Pancreas (tissue), 10 donors: Measurements from ENCODE around the gene APBB2. TPM values are rescaled to one million over a fixed set of nuclear protein-coding genes. Genes with fewer than 3 reads are reported as not detected.
A peak's percentile ranks its signal among the peaks of the same experiment; 100 is the strongest.
"Not testable (repeated sequence)": the region's sequence is repeated elsewhere in the genome, so short reads cannot be mapped to it uniquely, and the experiment has no call there.

Experiments used
- ATAC-seq, 4 donors: fragments of 200-7000 bp; cut with Tn5 transposase; one replicate each; pipeline versions ENCODE4 v1.8.0 to v1.9.1; 2020; ENCODE audit warnings: mild to moderate bottlenecking in 4 of 4, moderate library complexity in 4 of 4
- DNase-seq, 6 donors: peaks; one replicate each; pipeline ENCODE4 v3.0.0-alpha.2; 2020
- FAIRE-seq: peaks from 2 replicates; lab custom pipeline; 2012; peaks lifted over from hg19 to GRCh38; lab: Jason Lieb, UNC
- H3K27ac ChIP-seq, 4 donors: fragments of 200-600 bp; sonication (generic); 1 replicate in 3 of 4; 2 replicates in 1 of 4; pipeline versions ENCODE4 v1.5.0 to v1.8.0; 2020
- H3K27me3 ChIP-seq, 4 donors: fragments of 200-600 bp; one replicate each; pipeline ENCODE4 v1.8.0; 2021
- H3K36me3 ChIP-seq, 3 donors: fragments of 200-600 bp; sonication (generic) in 1 of 3; one replicate each; pipeline versions ENCODE4 v1.5.0 to v1.8.0; 2020 to 2021
- H3K4me1 ChIP-seq, 3 donors: fragments of 200-600 bp; one replicate each; pipeline ENCODE4 v1.8.0; 2021
- H3K4me3 ChIP-seq, 4 donors: fragments of 200-600 bp; sonication (generic) in 2 of 4; one replicate each; pipeline versions ENCODE4 v1.5.0 to v1.8.0; 2020 to 2021
- H3K9me3 ChIP-seq, 4 donors: fragments of 200-600 bp; one replicate each; pipeline ENCODE4 v1.8.0; 2021
- WGBS, 2 donors: extraction: QIAGEN DNeasy Blood & Tissue Kit; methylation state at CpG; one replicate each; pipeline ENCODE4 v1.1.7; 2013; 5-methylcytosine and 5-hydroxymethylcytosine counted together
- intact Hi-C, 3 donors: fragments of 100-400 bp; cut with DNase I; formaldehyde crosslinking; loops; one replicate each; pipeline versions ENCODE4 v1.11.1 to v1.14.2; 2022
- polyA plus RNA-seq, 2 donors: library from polyadenylated mRNA; stranded (reverse); fragments of 200-250 nt; gene quantifications; one replicate each; pipeline ENCODE4 v1.2.3, GENCODE V29; 2013
- total RNA-seq, 6 donors: library from RNA; stranded (reverse); fragmentation: NEBNext Ultra II Directional in 4 of 6; extraction: Animal tissue kit (Norgen Biotek cat#: 25700) in 4 of 6; gene quantifications; one replicate each; pipeline versions ENCODE4 v1.2.1 to v1.2.4, GENCODE V29; 2021 to 2023
- TF ChIP-seq, protein P1 (sequence below), 4 donors: fragments of 200-600 bp; sonication (generic) in 3 of 4; IDR thresholded peaks; one replicate each; pipeline versions ENCODE4 v1.5.0 to v1.8.0; 2021; ENCODE audit warnings: antibody characterized with exemption in 4 of 4
- donor health status: healthy with polysubstance abuse.
- donor health status: DM: no; HTN: no; CAD: no; lungs with moderate emphysema.
- donor health status: DM: no; HTN: no; CAD: no.
- donor health status: control.
- donor health status: control.
- donor health status: Bipolar disorder and iron deficiency.
- donor health status: DM: yes; HTN: yes; CAD: no.
- donor health status: DM: no; HTN: no; CAD: no.
- donor health status: DM: no; HTN: no; CAD: no.
- donor health status: DM: yes; HTN: yes; CAD: no.

APBB2 gene
- total and polyA plus RNA-seq, 8 donors, result 9.1 to 21.6 (median 11.5) TPM

DNA sequence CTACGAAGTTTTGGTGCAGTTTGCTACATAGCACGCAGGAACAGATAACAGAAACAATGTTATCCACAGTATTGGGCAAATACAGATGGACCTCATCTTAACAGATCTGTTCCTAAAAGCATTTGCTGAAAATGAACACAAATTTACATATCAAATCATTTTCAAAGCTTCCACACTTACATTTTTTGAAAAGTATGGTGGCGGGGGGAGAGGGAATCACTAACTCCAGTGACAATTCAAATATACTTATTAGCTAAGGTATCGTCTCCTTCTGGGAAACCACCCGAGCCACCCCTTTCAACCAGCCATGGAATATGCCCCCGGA lies 289.6 kb downstream of the APBB2 start:
- Histone ChIP-seq H3K36me3 (no peaks in the 10 kb centered on the region), H3K9me3 (no peaks in the 10 kb centered on the region), H3K27me3 (no peaks in the 10 kb centered on the region), H3K4me1 (peaks cover 0 to 10% (median 6%) of the 10 kb centered on the region in 3 donors), H3K27ac (no peak overlapping the region), H3K4me3 (no peak overlapping the region)
- intact Hi-C loops, result loop anchor here in 2 of 3 donors (5.0 to 10.0 kb wide), 2 partner anchors 288 to 290 kb away; partner anchors contain the start of gene APBB2 (in 2 of the 2)
- TF ChIP-seq, protein P1, sequence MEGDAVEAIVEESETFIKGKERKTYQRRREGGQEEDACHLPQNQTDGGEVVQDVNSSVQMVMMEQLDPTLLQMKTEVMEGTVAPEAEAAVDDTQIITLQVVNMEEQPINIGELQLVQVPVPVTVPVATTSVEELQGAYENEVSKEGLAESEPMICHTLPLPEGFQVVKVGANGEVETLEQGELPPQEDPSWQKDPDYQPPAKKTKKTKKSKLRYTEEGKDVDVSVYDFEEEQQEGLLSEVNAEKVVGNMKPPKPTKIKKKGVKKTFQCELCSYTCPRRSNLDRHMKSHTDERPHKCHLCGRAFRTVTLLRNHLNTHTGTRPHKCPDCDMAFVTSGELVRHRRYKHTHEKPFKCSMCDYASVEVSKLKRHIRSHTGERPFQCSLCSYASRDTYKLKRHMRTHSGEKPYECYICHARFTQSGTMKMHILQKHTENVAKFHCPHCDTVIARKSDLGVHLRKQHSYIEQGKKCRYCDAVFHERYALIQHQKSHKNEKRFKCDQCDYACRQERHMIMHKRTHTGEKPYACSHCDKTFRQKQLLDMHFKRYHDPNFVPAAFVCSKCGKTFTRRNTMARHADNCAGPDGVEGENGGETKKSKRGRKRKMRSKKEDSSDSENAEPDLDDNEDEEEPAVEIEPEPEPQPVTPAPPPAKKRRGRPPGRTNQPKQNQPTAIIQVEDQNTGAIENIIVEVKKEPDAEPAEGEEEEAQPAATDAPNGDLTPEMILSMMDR (IDR thresholded peaks at IDR 0.05), result peak in 1 of 4 donors; percentile 6
- no peak for ATAC-seq
- 75 to 77% methylated on average over 6 of the region's 6 CpGs for WGBS, 2 donors
- FAIRE-seq, result no peak
- no peak for DNase-seq

DNA sequence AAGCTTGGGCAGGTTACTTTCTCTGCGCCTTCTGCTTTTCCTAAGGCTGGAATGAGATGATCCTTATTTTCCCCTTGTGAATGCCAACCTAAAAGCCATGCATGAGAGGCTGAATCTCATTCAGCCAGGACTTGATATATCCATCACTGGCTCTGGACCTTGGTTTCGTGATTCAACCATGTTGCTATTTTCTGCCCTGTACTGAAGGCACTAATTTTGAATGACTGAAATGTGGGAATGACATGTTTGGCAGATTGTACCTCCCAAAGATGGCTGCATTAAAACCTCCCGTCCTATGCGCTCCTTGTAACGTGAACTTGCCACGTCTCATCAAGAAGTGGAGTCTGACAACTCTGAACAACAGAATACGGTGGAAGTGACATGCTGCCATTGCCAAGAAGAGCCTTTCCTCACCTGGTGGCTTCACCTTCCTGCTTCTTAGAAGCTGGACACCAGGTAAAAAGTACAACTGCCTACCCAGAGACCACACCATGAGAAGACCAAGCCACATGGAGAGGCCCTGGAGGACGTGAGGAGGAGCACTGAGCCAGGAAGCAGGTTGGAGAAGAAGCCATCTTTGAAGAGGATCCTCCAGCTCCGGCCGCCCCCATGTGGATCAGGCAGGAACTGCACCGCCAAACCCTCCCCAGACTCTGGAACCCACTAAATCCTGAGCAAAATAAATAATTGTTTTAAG lies 290.1 kb downstream of the APBB2 start:
- ATAC-seq (peak; percentile 55 to 77 (median 72)), FAIRE-seq (no peak), DNase-seq (peak in 5 of 6 donors; percentile 39 to 87 (median 62))
- peaks cover 0 to 10% (median 6%) of the 10 kb centered on the region in 3 donors for H3K4me1 ChIP-seq
- H3K9me3 ChIP-seq, result no peaks in the 10 kb centered on the region
- 78% methylated on average over 11 of the region's 11 CpGs for WGBS, 2 donors
- H3K36me3 ChIP-seq, result no peaks in the 10 kb centered on the region
- intact Hi-C loops, result loop anchor here in 1 of 3 donors (10.0 kb wide), 1 partner anchor 291 kb away; the partner anchor contains the start of gene APBB2
- H3K27me3 ChIP-seq, result no peaks in the 10 kb centered on the region
- H3K4me3 ChIP-seq, result no peak overlapping the region
- TF ChIP-seq, protein P1 (IDR thresholded peaks at IDR 0.05), result peak; percentile 63 to 75 (median 68)
- peak overlapping the region; percentile 3 to 71 (median 52) for H3K27ac ChIP-seq

DNA sequence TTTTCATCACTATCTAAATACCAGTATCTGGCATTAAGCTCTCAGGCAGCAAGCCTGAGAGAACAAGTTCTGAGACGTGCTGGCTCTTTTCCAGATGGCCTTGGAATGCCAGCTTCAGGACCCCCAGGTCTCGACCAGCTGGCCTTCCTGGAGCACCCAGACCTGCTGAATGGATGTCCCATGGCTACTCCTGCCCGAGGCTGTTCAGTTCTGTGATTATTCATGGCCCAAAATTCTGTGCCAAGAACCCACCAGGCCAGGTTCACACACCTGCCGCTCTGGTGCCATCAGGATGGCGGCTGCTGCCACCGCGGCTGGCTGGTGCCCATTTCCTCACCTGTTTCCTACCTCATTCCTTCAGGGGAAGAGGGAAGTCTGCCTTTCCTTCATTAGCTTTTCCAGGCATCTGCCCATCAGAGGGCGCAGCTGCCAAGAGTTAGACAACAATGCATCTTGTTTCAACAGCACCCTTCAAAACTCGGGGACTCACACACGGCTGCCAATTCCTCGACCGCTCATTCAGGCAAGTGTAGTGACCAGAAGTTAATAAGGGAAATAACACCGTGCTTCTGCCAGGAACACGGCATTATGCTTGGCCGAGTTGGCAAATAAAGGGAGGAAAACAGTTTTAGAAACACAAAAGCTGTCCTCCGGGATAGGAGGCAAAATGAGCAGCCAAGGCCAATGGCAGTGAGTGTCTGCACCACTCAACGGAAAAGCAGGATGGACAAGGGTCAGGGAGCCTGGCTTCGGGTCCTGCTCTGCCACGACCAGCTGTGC lies 290.8 kb downstream of the APBB2 start:
- no peak for FAIRE-seq
- 13 to 23% methylated on average over 19 of the region's 19 CpGs for WGBS, 2 donors
- TF ChIP-seq, protein P1 (IDR thresholded peaks at IDR 0.05), result no peak

DNA sequence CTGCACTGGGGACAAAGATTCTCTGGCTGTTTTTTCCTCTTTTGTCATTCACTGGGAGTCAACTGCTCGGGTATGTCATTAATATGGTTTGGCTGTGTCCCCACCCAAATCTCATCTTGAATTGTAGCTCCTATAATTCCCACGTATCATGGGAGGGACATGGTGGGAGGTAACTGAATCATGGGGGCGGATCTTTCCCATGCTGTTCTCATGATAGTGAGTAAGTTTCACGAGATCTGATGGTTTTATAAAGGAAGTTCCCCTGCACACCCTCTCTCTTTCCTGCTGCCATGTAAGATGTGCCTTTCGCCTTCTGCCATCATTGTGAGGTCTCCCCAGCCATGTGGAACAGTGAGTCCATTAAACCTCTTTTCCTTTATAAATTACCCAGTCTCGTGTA lies 294.4 kb downstream of the APBB2 start:
- DNase-seq, FAIRE-seq, H3K27ac ChIP-seq, ATAC-seq, H3K4me3 ChIP-seq, H3K9me3 ChIP-seq, H3K4me1 ChIP-seq, H3K36me3 ChIP-seq, H3K27me3 ChIP-seq: not testable (repeated sequence)
- intact Hi-C loops, result loop anchor here in 1 of 3 donors (10.0 kb wide), 1 partner anchor 295 kb away; the partner anchor contains the start of gene APBB2
- 93 to 95% methylated on average over 6 of the region's 6 CpGs for WGBS, 2 donors

More for the DNA sequence above, 290.8 kb downstream of the APBB2 start:
- intact Hi-C loops, result loop anchor here in 1 of 3 donors (10.0 kb wide), 1 partner anchor 291 kb away; the partner anchor contains the start of gene APBB2
- H3K4me3 ChIP-seq, result no peak overlapping the region
- ATAC-seq (peak; percentile 69 to 80 (median 75)), DNase-seq (peak; percentile 55 to 81 (median 78))
- no peaks in the 10 kb centered on the region for H3K9me3 ChIP-seq
- H3K27ac ChIP-seq, result peak overlapping the region; percentile 3 to 71 (median 52)
- no peaks in the 10 kb centered on the region for H3K27me3 ChIP-seq
- no peaks in the 10 kb centered on the region for H3K36me3 ChIP-seq
- H3K4me1 ChIP-seq, result peaks cover 0 to 10% (median 6%) of the 10 kb centered on the region in 3 donors

DNA sequence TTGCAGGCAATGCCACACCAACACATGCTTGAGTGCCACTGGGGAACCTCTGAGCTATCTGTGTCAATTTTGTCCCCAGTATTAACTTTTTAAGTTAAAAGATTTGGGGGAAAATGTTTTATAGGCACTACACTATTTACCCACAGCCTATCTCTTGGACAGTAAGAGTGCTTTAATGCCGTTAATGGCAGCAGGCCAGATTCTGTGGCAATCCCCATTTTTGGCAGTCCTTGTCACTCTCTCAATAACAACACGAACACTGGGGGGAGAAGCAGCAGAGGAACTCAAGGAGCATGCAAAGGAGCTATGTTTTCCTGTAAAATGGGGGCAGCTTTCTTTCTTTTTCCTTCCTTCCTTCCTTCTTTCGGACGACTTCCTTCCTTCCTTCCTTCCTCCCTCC lies 296.0 kb downstream of the APBB2 start:
- no peak overlapping the region for H3K4me3 ChIP-seq
- peaks cover 0 to 7% (median 5%) of the 10 kb centered on the region in 3 donors for H3K4me1 ChIP-seq
- 37 to 44% methylated on average over 4 of the region's 4 CpGs for WGBS, 2 donors
- H3K27me3 ChIP-seq, result no peaks in the 10 kb centered on the region
- TF ChIP-seq, protein P1 (IDR thresholded peaks at IDR 0.05), result no peak
- ATAC-seq (peak in 3 of 4 donors; percentile 29 to 61 (median 41)), DNase-seq (no peak), FAIRE-seq (no peak)
- no peaks in the 10 kb centered on the region for H3K36me3 ChIP-seq
- no peaks in the 10 kb centered on the region for H3K9me3 ChIP-seq
- H3K27ac ChIP-seq, result no peak overlapping the region
- intact Hi-C loops, result no loop called here
